Esophagus muscularis mucosa (tissue), 4 donors: ENCODE data around the gene ADGRL4. TPM values are rescaled to one million over a fixed set of nuclear protein-coding genes. Genes with fewer than 3 reads are reported as not detected.

Experiments
- DNase-seq: peaks from one replicate; pipeline ENCODE4 v3.0.0-alpha.2; 2017; ENCODE audit errors: extremely low spot score
- H3K27ac ChIP-seq, 4 donors: fragments of 200-600 bp; sonication (generic); replicated peaks in 1 of 4; 1 replicate in 3 of 4; 2 replicates in 1 of 4; pipeline ENCODE4 v1.5.1; 2016 to 2019; ENCODE audit warnings: mild to moderate bottlenecking in 1 of 4
- H3K27me3 ChIP-seq, 4 donors: fragments of 200-600 bp; sonication (generic); one replicate each; pipeline versions ENCODE4 v1.5.1 to v1.6.0; 2016 to 2019
- H3K36me3 ChIP-seq, 4 donors: fragments of 200-600 bp; sonication (generic); one replicate each; pipeline ENCODE4 v1.5.1; 2016 to 2019
- H3K4me1 ChIP-seq, 4 donors: fragments of 200-600 bp; sonication (generic); one replicate each; pipeline ENCODE4 v1.5.1; 2016 to 2019
- H3K4me3 ChIP-seq, 4 donors: fragments of 200-600 bp; sonication (generic); 1 replicate in 2 of 4; 2 replicates in 2 of 4; pipeline ENCODE4 v1.5.1; 2016 to 2019; ENCODE audit warnings: mild to moderate bottlenecking in 4 of 4, moderate library complexity in 1 of 4
- H3K9me3 ChIP-seq, 4 donors: fragments of 200-600 bp; sonication (generic); 1 replicate in 3 of 4; 2 replicates in 1 of 4; pipeline ENCODE4 v1.5.1; 2016 to 2019
- CTCF ChIP-seq, 3 experiments: fragments of 200-600 bp in 2 of 3; fragments of 450-650 bp in 1 of 3; sonication (generic) in 2 of 3; IDR thresholded peaks; one replicate each; pipeline ENCODE4 v1.5.1; 2017 to 2019; ENCODE audit warnings: antibody characterized with exemption in 3 of 3, mild to moderate bottlenecking in 2 of 3, moderate library complexity in 1 of 3
- EP300 ChIP-seq: sonication (generic); formaldehyde crosslinking; IDR thresholded peaks from one replicate; pipeline ENCODE4 v1.6.1; 2017; ENCODE audit warnings: antibody characterized with exemption
- POLR2A ChIP-seq: fragments of 450-650 bp; IDR thresholded peaks from one replicate; pipeline ENCODE4 v1.6.1; 2017; ENCODE audit warnings: antibody characterized with exemption, moderate library complexity, mild to moderate bottlenecking, low read depth
- POLR2AphosphoS5 ChIP-seq, 2 donors: sonication (generic); formaldehyde crosslinking; IDR thresholded peaks; one replicate each; pipeline ENCODE4 v1.6.1; 2017; ENCODE audit warnings: antibody characterized with exemption in 2 of 2
- WGBS: methylation state at CpG from one replicate; pipeline ENCODE4 v1.1.5; 2018; 5-methylcytosine and 5-hydroxymethylcytosine counted together
- intact Hi-C: fragments of 100-400 bp; cut with DNase I; formaldehyde crosslinking; loops from one replicate; pipeline ENCODE4 v1.15.1; 2023
- total RNA-seq, 4 donors: library from RNA; depleted of rRNA; stranded (reverse); fragments of >200 nt; gene quantifications; one replicate each; pipeline versions ENCODE4 v1.1.0 to v1.2.1, GENCODE V29; 2016

The ADGRL4 gene
- total RNA-seq, 4 donors from 2014 or later: 18.7 to 34.9 (median 32.6) TPM

DNA sequence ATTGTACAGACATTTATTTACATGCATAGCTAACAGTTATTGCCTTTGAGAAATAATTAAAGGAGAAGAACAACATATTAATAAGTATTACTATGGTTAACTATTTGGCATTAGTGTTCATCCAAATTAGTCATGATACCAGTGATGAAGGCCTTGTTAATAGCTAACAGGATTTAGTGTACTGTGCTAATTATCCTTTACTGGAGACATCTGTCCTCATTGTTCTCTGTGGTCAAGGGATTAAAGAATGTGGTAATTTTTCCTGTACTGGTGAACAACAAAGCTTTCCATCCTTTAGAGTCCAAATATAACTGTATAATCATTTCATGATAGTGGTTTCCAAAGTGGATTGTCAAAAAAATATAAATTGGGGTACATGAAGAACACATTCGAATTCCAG is 103.9 kb downstream of the ADGRL4 start:
- DNase-seq: no peak
- no peak for TF ChIP-seq EP300
- TF ChIP-seq POLR2A: no peak
- no peak for TF ChIP-seq CTCF (IDR thresholded peaks at IDR 0.05)
- TF ChIP-seq POLR2AphosphoS5 (IDR thresholded peaks at IDR 0.05): no peak
- H3K4me1 ChIP-seq: no peaks in the 10 kb centered on the region
- H3K27ac ChIP-seq: no peak overlapping the region
- H3K36me3 ChIP-seq: no peaks in the 10 kb centered on the region
- intact Hi-C loops: no loop called here
- no peaks in the 10 kb centered on the region for H3K27me3 ChIP-seq
- 90% methylated on average over 1 of the region's 1 CpG for WGBS
- no peaks in the 10 kb centered on the region for H3K9me3 ChIP-seq
- H3K4me3 ChIP-seq: no peak overlapping the region

GRCh38 chr1:78894811-78895210 is 111.7 kb downstream of the ADGRL4 start:
- intact Hi-C loops: no loop called here
- Histone ChIP-seq H3K27ac (no peak overlapping the region), H3K36me3 (peaks cover 0 to 4% (median 0%) of the 10 kb centered on the region in 4 donors), H3K27me3 (no peaks in the 10 kb centered on the region), H3K4me3 (no peak overlapping the region), H3K4me1 (no peaks in the 10 kb centered on the region), H3K9me3 (no peaks in the 10 kb centered on the region)
- no peak for DNase-seq
- no peak for TF ChIP-seq POLR2AphosphoS5 (IDR thresholded peaks at IDR 0.05)
- TF ChIP-seq EP300: no peak
- no peak for TF ChIP-seq POLR2A
- no peak for TF ChIP-seq CTCF (IDR thresholded peaks at IDR 0.05)
- 91% methylated on average over 2 of the region's 2 CpGs for WGBS

- Histone ChIP-seq H3K27ac (no peak overlapping the region), H3K9me3 (no peaks in the 10 kb centered on the region), H3K27me3 (no peaks in the 10 kb centered on the region), H3K4me1 (no peaks in the 10 kb centered on the region), H3K4me3 (no peak overlapping the region), H3K36me3 (peaks cover 0 to 4% (median 0%) of the 10 kb centered on the region in 4 donors)
- no peak for DNase-seq
- intact Hi-C loops: no loop called here
- WGBS: 86% methylated on average over 3 of the region's 3 CpGs
- TF ChIP-seq POLR2AphosphoS5 (IDR thresholded peaks at IDR 0.05) (no peak), EP300 (no peak), CTCF (IDR thresholded peaks at IDR 0.05) (no peak), POLR2A (no peak)
These were observed 114.2 kb downstream of the ADGRL4 start for GRCh38 chr1:78892260-78892840.

DNA sequence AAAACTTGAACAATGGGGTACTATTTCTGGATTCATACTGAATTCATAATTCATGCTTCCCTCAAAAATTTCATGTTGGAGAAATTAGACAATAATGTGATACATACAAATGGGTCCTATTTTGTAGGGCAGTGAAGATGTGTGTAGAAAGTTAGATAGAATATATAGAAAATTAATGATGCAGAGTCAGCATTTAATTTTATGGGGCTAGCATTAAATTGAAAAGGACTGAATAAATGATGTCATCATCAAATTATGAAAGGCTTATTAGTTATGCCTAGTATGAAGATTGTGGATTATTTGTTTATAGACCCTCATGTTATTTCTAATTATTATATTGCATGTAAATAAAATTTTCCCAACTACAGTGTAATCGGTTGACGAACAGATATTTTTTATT is 119.1 kb downstream of the ADGRL4 start:
- Histone ChIP-seq H3K36me3 (peaks cover 0 to 4% (median 0%) of the 10 kb centered on the region in 4 donors), H3K4me1 (peaks cover 7 to 13% (median 12%) of the 10 kb centered on the region in 4 donors), H3K27me3 (no peaks in the 10 kb centered on the region), H3K9me3 (no peaks in the 10 kb centered on the region), H3K4me3 (no peak overlapping the region), H3K27ac (no peak overlapping the region)
- no peak for DNase-seq
- intact Hi-C loops: no loop called here
- 98% methylated on average over 2 of the region's 2 CpGs for WGBS
- TF ChIP-seq POLR2A: no peak
- no peak for TF ChIP-seq EP300
- no peak for TF ChIP-seq POLR2AphosphoS5 (IDR thresholded peaks at IDR 0.05)
- no peak for TF ChIP-seq CTCF (IDR thresholded peaks at IDR 0.05)
